Naive thymus-derived CD8-positive, alpha-beta T cell (primary cell): Measurements from ENCODE around the gene NACA. TPM values are rescaled to one million over a fixed set of nuclear protein-coding genes. Genes with fewer than 3 reads are reported as not detected.

ENCODE experiments used
- ATAC-seq, 2 donors: fragments of 150-1000 bp; cut with Tn5 transposase in 1 of 2; sonication (Bioruptor Pico), chemical (Tn5 transposase) in 1 of 2; 1 replicate in 1 of 2; 2 replicates in 1 of 2; pipeline ENCODE4 v1.10.0; 2021; ENCODE audit warnings: mild to moderate bottlenecking in 2 of 2, moderate library complexity in 2 of 2
- POLR2A ChIA-PET: fragments of 350-600 bp; sonication (Branson Sonifier 250); formaldehyde crosslinking; loops from one replicate; lab custom pipeline; 2021; ENCODE audit warnings: antibody characterized with exemption; lab: Charles Lee
- DNase-seq, 10 donors: peaks; one replicate each; pipeline versions ENCODE4 v3.0.0 to v3.0.0-alpha.2; 2020 to 2022
- H3K27ac Mint-ChIP-seq, 10 donors: one replicate each; pipeline ENCODE4 v1.8.0; 2020 to 2022; ENCODE audit warnings: mild to moderate bottlenecking in 10 of 10, mixed read lengths in 10 of 10, moderate library complexity in 4 of 10, inconsistent platforms in 1 of 10
- H3K27me3 Mint-ChIP-seq, 5 donors: one replicate each; pipeline ENCODE4 v1.8.0; 2021 to 2022; ENCODE audit warnings: mixed read lengths in 5 of 5
- H3K36me3 Mint-ChIP-seq, 3 donors: one replicate each; pipeline ENCODE4 v1.8.0; 2020 to 2022; ENCODE audit warnings: mixed read lengths in 3 of 3, mild to moderate bottlenecking in 2 of 3, inconsistent platforms in 1 of 3
- H3K4me1 Mint-ChIP-seq, 4 donors: one replicate each; pipeline ENCODE4 v1.8.0; 2021 to 2022; ENCODE audit warnings: mixed read lengths in 4 of 4
- H3K4me3 Mint-ChIP-seq, 10 donors: one replicate each; pipeline ENCODE4 v1.8.0; 2020 to 2022; ENCODE audit warnings: mild to moderate bottlenecking in 10 of 10, mixed read lengths in 10 of 10, moderate library complexity in 6 of 10, inconsistent platforms in 1 of 10
- H3K9me3 Mint-ChIP-seq, 9 donors: one replicate each; pipeline ENCODE4 v1.8.0; 2020 to 2022; ENCODE audit warnings: mixed read lengths in 9 of 9, mild to moderate bottlenecking in 3 of 9, inconsistent platforms in 1 of 9, moderate library complexity in 1 of 9
- polyA plus RNA-seq, 3 donors: library from polyadenylated mRNA; unstranded; fragments of 300-500 nt; fragmentation: Illumina TruSeq; gene quantifications; one replicate each; pipeline ENCODE4 v1.2.3, GENCODE V29; 2021
- total RNA-seq, 8 experiments: library from RNA in 2 of 8; stranded (reverse) in 2 of 8; gene quantifications; one replicate each; pipeline ENCODE4 v1.2.3 and lab custom pipeline; 2021 to 2026

The NACA gene
- total and polyA plus RNA-seq, 5 experiments from 2014 or later, result 1,330 to 1,474 (median 1,441) TPM

GRCh38 chr12:56687223-56688128 is 37.6 kb downstream of the NACA start:
- Mint-ChIP-seq H3K27ac (peak overlapping the region; percentile 97 to 100 (median 98)), H3K9me3 (no peaks in the 10 kb centered on the region), H3K4me1 (peaks cover 18 to 48% (median 40%) of the 10 kb centered on the region in 4 donors), H3K36me3 (peaks cover 0 to 27% (median 0%) of the 10 kb centered on the region in 3 donors), H3K4me3 (peak overlapping the region; percentile 94 to 100 (median 99)), H3K27me3 (peaks cover 0 to 2% (median 0%) of the 10 kb centered on the region in 5 donors)
- DNase-seq, result peak; percentile 46 to 81 (median 64)
- POLR2A ChIA-PET, result interaction anchor here (0.5 to 7.7 kb wide), 31 partner anchors 11 to 1054 kb away, joined by 3 to 218 read pairs (median 4); partner anchors contain the start of genes ATP5F1B, BAZ2A, NAB2 and NACA
- ATAC-seq, result peak; percentile 52 to 58

- H3K9me3 Mint-ChIP-seq, result no peaks in the 10 kb centered on the region
- POLR2A ChIA-PET, result interaction anchor here (0.7 to 7.7 kb wide), 9 partner anchors 9 to 378 kb away, joined by 4 to 218 read pairs (median 63); partner anchors contain the start of genes ATP5F1B, BAZ2A, IL23A and NACA
- peaks cover 0 to 2% (median 0%) of the 10 kb centered on the region in 5 donors for H3K27me3 Mint-ChIP-seq
- peak overlapping the region; percentile 90 to 100 (median 97) for H3K27ac Mint-ChIP-seq
- ATAC-seq (no peak), DNase-seq (peak in 2 of 10 donors; percentile 25 to 29)
- H3K4me1 Mint-ChIP-seq, result peaks cover 23 to 65% (median 54%) of the 10 kb centered on the region in 4 donors
- peaks cover 0 to 42% (median 4%) of the 10 kb centered on the region in 3 donors for H3K36me3 Mint-ChIP-seq
- peak overlapping the region; percentile 89 to 100 (median 99) for H3K4me3 Mint-ChIP-seq
These were observed 40.2 kb downstream of the NACA start for GRCh38 chr12:56684745-56685359.

- Mint-ChIP-seq H3K4me1 (peaks cover 24 to 79% (median 61%) of the 10 kb centered on the region in 4 donors), H3K27ac (peak overlapping the region; percentile 76 to 98 (median 88)), H3K4me3 (peak overlapping the region; percentile 33 to 99 (median 66)), H3K27me3 (no peaks in the 10 kb centered on the region), H3K36me3 (peaks cover 0 to 55% (median 4%) of the 10 kb centered on the region in 3 donors), H3K9me3 (no peaks in the 10 kb centered on the region)
- ATAC-seq (no peak), DNase-seq (no peak)
- POLR2A ChIA-PET, result interaction anchor here (1.5 to 2.3 kb wide), 3 partner anchors 8 to 43 kb away, joined by 4 to 15 read pairs (median 5); partner anchors contain the start of gene NACA
These were observed 42.8 kb downstream of the NACA start for GRCh38 chr12:56682323-56682722.

GRCh38 chr12:56679883-56680575 is 45.1 kb downstream of the NACA start:
- H3K4me1 Mint-ChIP-seq, result peaks cover 25 to 83% (median 63%) of the 10 kb centered on the region in 4 donors
- peak overlapping the region in 6 of 10 donors; percentile 6 to 56 (median 30) for H3K4me3 Mint-ChIP-seq
- H3K27me3 Mint-ChIP-seq, result no peaks in the 10 kb centered on the region
- ATAC-seq (no peak), DNase-seq (no peak)
- H3K36me3 Mint-ChIP-seq, result peaks cover 0 to 52% (median 4%) of the 10 kb centered on the region in 3 donors
- POLR2A ChIA-PET, result interaction anchor here (0.6 to 7.5 kb wide), 5 partner anchors 7 to 137 kb away, joined by 3 to 71 read pairs (median 4); partner anchors contain the start of genes BAZ2A, NACA and PTGES3
- H3K9me3 Mint-ChIP-seq, result no peaks in the 10 kb centered on the region
- peak overlapping the region in 7 of 10 donors; percentile 46 to 83 (median 73) for H3K27ac Mint-ChIP-seq

- Mint-ChIP-seq H3K9me3 (no peaks in the 10 kb centered on the region), H3K27ac (peak overlapping the region; percentile 1 to 90 (median 72)), H3K27me3 (no peaks in the 10 kb centered on the region), H3K4me3 (peak overlapping the region in 7 of 10 donors; percentile 11 to 58 (median 39)), H3K36me3 (peaks cover 0 to 47% (median 4%) of the 10 kb centered on the region in 3 donors), H3K4me1 (peaks cover 18 to 78% (median 58%) of the 10 kb centered on the region in 4 donors)
- DNase-seq, result no peak
- no peak for ATAC-seq
- POLR2A ChIA-PET, result interaction anchor here (7.5 kb wide), 1 partner anchor 8 kb away, joined by 71 read pairs; the partner anchor contains the start of gene PTGES3
These were observed 46.2 kb downstream of the NACA start for GRCh38 chr12:56678852-56679251.

GRCh38 chr12:56677680-56678079 is 47.4 kb downstream of the NACA start:
- Mint-ChIP-seq H3K4me1 (peaks cover 20 to 77% (median 60%) of the 10 kb centered on the region in 4 donors), H3K9me3 (no peaks in the 10 kb centered on the region), H3K27ac (peak overlapping the region; percentile 35 to 85 (median 78)), H3K4me3 (peak overlapping the region in 5 of 10 donors; percentile 15 to 58 (median 39)), H3K27me3 (no peaks in the 10 kb centered on the region), H3K36me3 (peaks cover 0 to 50% (median 4%) of the 10 kb centered on the region in 3 donors)
- ATAC-seq, result peak; percentile 8 to 22
- POLR2A ChIA-PET, result interaction anchor here (0.7 to 7.5 kb wide), 5 partner anchors 10 to 387 kb away, joined by 3 to 71 read pairs (median 3); partner anchors contain the start of gene PTGES3
- DNase-seq, result no peak

GRCh38 chr12:56676851-56677580 is 48.1 kb downstream of the NACA start:
- Mint-ChIP-seq H3K4me1 (peaks cover 20 to 76% (median 60%) of the 10 kb centered on the region in 4 donors), H3K4me3 (peak overlapping the region in 8 of 10 donors; percentile 4 to 48 (median 38)), H3K9me3 (no peaks in the 10 kb centered on the region), H3K27ac (peak overlapping the region; percentile 37 to 86 (median 64)), H3K27me3 (no peaks in the 10 kb centered on the region), H3K36me3 (peaks cover 0 to 53% (median 6%) of the 10 kb centered on the region in 3 donors)
- POLR2A ChIA-PET, result interaction anchor here (0.7 to 7.5 kb wide), 7 partner anchors 10 to 387 kb away, joined by 3 to 71 read pairs (median 3); partner anchors contain the start of gene PTGES3
- peak; percentile 67 to 75 for ATAC-seq
- peak in 2 of 10 donors; percentile 18 to 20 for DNase-seq

GRCh38 chr12:56671608-56672007 is 53.5 kb downstream of the NACA start:
- no peaks in the 10 kb centered on the region for H3K27me3 Mint-ChIP-seq
- H3K4me3 Mint-ChIP-seq, result peak overlapping the region in 1 of 10 donors; percentile 34
- H3K9me3 Mint-ChIP-seq, result no peaks in the 10 kb centered on the region
- DNase-seq, result no peak
- peaks cover 12 to 54% (median 40%) of the 10 kb centered on the region in 4 donors for H3K4me1 Mint-ChIP-seq
- peaks cover 4 to 76% (median 14%) of the 10 kb centered on the region in 3 donors for H3K36me3 Mint-ChIP-seq
- no peak for ATAC-seq
- POLR2A ChIA-PET, result interaction anchor here (1.4 to 1.8 kb wide), 2 partner anchors 14 to 17 kb away, joined by 3 to 13 read pairs; partner anchors contain the start of gene PTGES3
- peak overlapping the region in 3 of 10 donors; percentile 43 to 53 (median 51) for H3K27ac Mint-ChIP-seq

- ATAC-seq (no peak), DNase-seq (no peak)
- Mint-ChIP-seq H3K4me3 (no peak overlapping the region), H3K9me3 (no peaks in the 10 kb centered on the region), H3K27me3 (no peaks in the 10 kb centered on the region), H3K36me3 (peaks cover 4 to 78% (median 17%) of the 10 kb centered on the region in 3 donors), H3K27ac (peak overlapping the region in 6 of 10 donors; percentile 3 to 78 (median 41)), H3K4me1 (peaks cover 8 to 49% (median 33%) of the 10 kb centered on the region in 4 donors)
- POLR2A ChIA-PET, result interaction anchor here (1.0 to 1.8 kb wide), 4 partner anchors 14 to 53 kb away, joined by 3 to 13 read pairs (median 4); partner anchors contain the start of gene PTGES3
These were observed 54.3 kb downstream of the NACA start for GRCh38 chr12:56670836-56671235.

- H3K27me3 Mint-ChIP-seq, result no peaks in the 10 kb centered on the region
- H3K4me3 Mint-ChIP-seq, result no peak overlapping the region
- peaks cover 5 to 93% (median 20%) of the 10 kb centered on the region in 3 donors for H3K36me3 Mint-ChIP-seq
- POLR2A ChIA-PET, result interaction anchor here (2.0 kb wide), 1 partner anchor 20 kb away, joined by 6 read pairs; the partner anchor contains the start of gene PTGES3
- H3K9me3 Mint-ChIP-seq, result no peaks in the 10 kb centered on the region
- peak overlapping the region in 4 of 10 donors; percentile 22 to 60 (median 32) for H3K27ac Mint-ChIP-seq
- peaks cover 6 to 31% (median 22%) of the 10 kb centered on the region in 4 donors for H3K4me1 Mint-ChIP-seq
- DNase-seq (no peak), ATAC-seq (no peak)
These were observed 57.0 kb downstream of the NACA start for GRCh38 chr12:56668197-56668457.
